CD4-positive, CD25-positive, alpha-beta regulatory T cell (primary cell): ENCODE measurements around the gene XCR1. TPM values are rescaled to one million over a fixed set of nuclear protein-coding genes. Genes with fewer than 3 reads are reported as not detected.
"Not testable (repeated sequence)": the region's sequence is repeated elsewhere in the genome, so short reads cannot be mapped to it uniquely, and the experiment has no call there.

Experiments
- ATAC-seq, 2 donors: fragments of 150-1000 bp; cut with Tn5 transposase; one replicate each; pipeline ENCODE4 v1.10.0; 2021; ENCODE audit warnings: low read depth in 2 of 2, moderate number of reproducible peaks in 2 of 2, moderate library complexity in 1 of 2
- DNase-seq, 3 donors: peaks; one replicate each; pipeline versions ENCODE4 v3.0.0 to v3.0.0-alpha.2; 2012 to 2022; ENCODE audit warnings: mixed read lengths in 1 of 3
- H3K27ac ChIP-seq: one replicate; pipeline ENCODE4 v1.7.0; 2013; ENCODE audit warnings: mild to moderate bottlenecking, low read length; ENCODE audit not compliant: insufficient read depth, poor library complexity, severe bottlenecking
- H3K27me3 ChIP-seq: one replicate; pipeline ENCODE4 v1.7.0; 2013; ENCODE audit warnings: low read length; ENCODE audit not compliant: control insufficient read depth, insufficient read depth
- H3K36me3 ChIP-seq: one replicate; pipeline ENCODE4 v1.7.0; 2013; ENCODE audit warnings: mild to moderate bottlenecking, low read length, moderate library complexity; ENCODE audit not compliant: control insufficient read depth, insufficient read depth
- H3K4me1 ChIP-seq: 2 replicates; pipeline ENCODE4 v1.7.0; 2013; ENCODE audit warnings: mild to moderate bottlenecking, low read length; ENCODE audit not compliant: insufficient read depth, control insufficient read depth, poor library complexity, severe bottlenecking
- H3K4me3 ChIP-seq: one replicate; pipeline ENCODE4 v1.7.0; 2013; ENCODE audit warnings: low read depth, mild to moderate bottlenecking, low read length, moderate library complexity
- H3K9me3 ChIP-seq, 2 experiments: 1 replicate in 1 of 2; 2 replicates in 1 of 2; pipeline ENCODE4 v1.7.0; 2013; ENCODE audit warnings: low read length in 2 of 2, mild to moderate bottlenecking in 1 of 2, moderate library complexity in 1 of 2; ENCODE audit not compliant: control insufficient read depth in 2 of 2
- H3K27ac Mint-ChIP-seq, 3 donors: one replicate each; pipeline ENCODE4 v1.8.0; 2020 to 2022; ENCODE audit warnings: mild to moderate bottlenecking in 3 of 3, mixed read lengths in 3 of 3, moderate library complexity in 2 of 3
- H3K27me3 Mint-ChIP-seq: one replicate; pipeline ENCODE4 v1.8.0; 2022; ENCODE audit warnings: mild to moderate bottlenecking, mixed read lengths
- H3K36me3 Mint-ChIP-seq: one replicate; pipeline ENCODE4 v1.8.0; 2020; ENCODE audit warnings: mixed read lengths
- H3K4me1 Mint-ChIP-seq, 4 donors: one replicate each; pipeline ENCODE4 v1.8.0; 2020 to 2022; ENCODE audit warnings: mixed read lengths in 4 of 4, mild to moderate bottlenecking in 1 of 4
- H3K4me3 Mint-ChIP-seq, 4 donors: one replicate each; pipeline ENCODE4 v1.8.0; 2020 to 2022; ENCODE audit warnings: mild to moderate bottlenecking in 4 of 4, mixed read lengths in 4 of 4, moderate library complexity in 3 of 4
- H3K9me3 Mint-ChIP-seq, 7 donors: one replicate each; pipeline ENCODE4 v1.8.0; 2020 to 2022; ENCODE audit warnings: mixed read lengths in 7 of 7, mild to moderate bottlenecking in 3 of 7, moderate library complexity in 2 of 7
- polyA plus RNA-seq, 4 donors: library from polyadenylated mRNA; unstranded; fragments of 300-500 nt; fragmentation: Illumina TruSeq; gene quantifications; one replicate each; pipeline ENCODE4 v1.2.3, GENCODE V29; 2021
- total RNA-seq: library from RNA; stranded (reverse); gene quantifications from one replicate; pipeline ENCODE4 v1.2.3, GENCODE V29; 2022

XCR1 gene
- total and polyA plus RNA-seq, 5 donors from 2014 or later = not detected

DNA sequence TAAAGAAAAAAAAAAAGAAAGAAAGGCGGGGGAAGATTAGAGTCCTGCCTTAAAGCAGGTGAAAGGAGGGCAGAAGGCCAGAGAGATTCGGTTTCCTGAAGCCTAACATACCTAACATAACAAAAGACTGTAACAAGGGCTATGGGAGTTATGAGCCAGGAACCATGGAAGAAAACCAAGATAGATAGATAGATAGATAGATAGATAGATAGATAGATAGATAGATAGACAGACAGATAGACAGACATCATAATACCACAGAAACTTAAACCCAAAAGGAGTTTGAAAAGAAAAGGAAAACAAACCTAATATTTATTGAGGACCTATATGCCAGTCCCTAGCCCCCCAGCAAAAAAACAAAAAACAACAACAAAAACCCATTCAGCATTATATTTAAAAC is 29.3 kb downstream of the XCR1 start:
- Mint-ChIP-seq H3K27ac (no peak overlapping the region), H3K9me3 (no peaks in the 10 kb centered on the region), H3K27me3 (no peaks in the 10 kb centered on the region), H3K4me3 (peak overlapping the region in 1 of 4 donors; percentile 66), H3K4me1 (peaks cover 10 to 32% (median 17%) of the 10 kb centered on the region in 4 donors), H3K36me3 (no peaks in the 10 kb centered on the region)
- no peak overlapping the region for H3K4me3 ChIP-seq
- no peaks in the 10 kb centered on the region for H3K36me3 ChIP-seq
- no peak for DNase-seq
- H3K27ac ChIP-seq = no peak overlapping the region
- H3K27me3 ChIP-seq = no peaks in the 10 kb centered on the region
- ATAC-seq = no peak
- peaks cover 29% of the 10 kb centered on the region for H3K4me1 ChIP-seq
- no peaks in the 10 kb centered on the region for H3K9me3 ChIP-seq

DNA sequence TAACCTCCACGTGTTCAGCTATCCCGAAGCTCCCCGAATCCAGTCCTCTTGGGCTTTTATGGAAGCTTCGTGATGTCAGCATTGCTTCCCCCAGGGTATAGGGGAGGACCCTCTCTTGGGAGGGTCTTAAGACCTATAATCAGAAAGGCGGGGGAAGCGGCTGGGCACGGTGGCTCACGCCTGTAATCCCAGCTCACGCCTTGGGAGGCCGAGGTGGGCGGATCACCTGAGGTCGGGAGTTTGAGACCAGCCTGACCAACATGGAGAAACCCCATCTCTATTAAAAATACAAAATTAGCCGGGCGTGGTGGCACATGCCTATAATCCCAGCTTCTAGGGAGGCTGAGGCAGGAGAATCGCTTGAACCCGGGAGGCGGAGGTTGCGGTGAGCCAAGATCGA is 29.8 kb downstream of the XCR1 start:
- H3K9me3 Mint-ChIP-seq, DNase-seq, ATAC-seq: not testable (repeated sequence)

DNA sequence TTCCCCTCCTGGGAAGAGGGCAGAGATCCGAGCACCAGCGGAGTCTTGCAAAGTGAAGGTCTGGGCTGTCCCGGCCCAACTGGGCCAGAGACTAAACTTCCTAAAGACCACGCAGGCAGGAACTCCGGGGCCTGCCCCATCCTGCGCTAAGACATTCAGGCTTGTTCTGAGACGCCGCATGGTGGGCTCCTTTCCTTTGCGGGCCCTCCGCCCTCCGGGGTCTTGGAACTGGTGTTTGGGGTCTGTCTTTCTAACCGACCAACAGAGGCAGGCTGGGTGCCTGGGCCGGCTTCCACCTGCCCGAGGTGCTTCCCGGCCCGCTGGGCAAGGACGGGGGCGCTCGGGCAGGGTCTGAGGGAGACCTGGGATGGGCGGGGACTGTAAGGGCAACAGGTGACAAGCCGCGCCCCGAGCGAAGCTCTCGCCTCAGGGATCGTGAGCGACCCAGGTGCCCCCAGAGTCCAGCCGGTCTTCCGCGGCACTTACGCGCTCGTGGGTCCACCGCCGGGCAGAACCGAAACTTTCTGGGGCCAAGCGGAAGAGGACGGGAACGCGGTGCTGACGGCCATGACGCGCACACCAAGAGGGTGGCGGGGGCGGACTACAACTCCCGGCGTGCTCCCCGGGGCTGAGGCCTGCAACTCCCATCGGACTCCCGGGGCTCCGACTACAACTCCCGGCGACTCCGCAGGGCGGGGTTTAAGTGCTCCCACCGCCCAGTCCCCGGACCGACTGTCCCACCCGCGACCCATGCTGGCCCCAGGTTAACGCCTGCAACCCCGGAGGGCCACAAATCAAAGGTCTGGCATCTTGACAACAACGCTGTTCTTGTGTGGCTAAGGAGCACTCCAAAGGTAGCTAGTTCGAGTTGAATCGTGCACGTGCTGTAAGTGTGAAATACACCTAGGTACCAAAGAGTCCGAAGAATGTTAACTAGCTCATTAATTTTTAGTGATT is 31.8 kb downstream of the XCR1 start, which contains the start of gene FYCO1:
Gene FYCO1 (minus strand): TSS at position 589 of the 957 bp plus-strand sequence. CDS start 10,914 bp downstream, outside the sequence.
- peaks cover 1% of the 10 kb centered on the region for H3K36me3 Mint-ChIP-seq
- peak within 1 kb of the TSS; percentile 87 to 97 (median 91) for H3K27ac Mint-ChIP-seq
- no peaks in the 10 kb centered on the region for H3K27me3 Mint-ChIP-seq
- Histone ChIP-seq H3K4me3 (peak within 1 kb of the TSS; percentile 81), H3K4me1 (peaks cover 49% of the 10 kb centered on the region), H3K27me3 (no peaks in the 10 kb centered on the region), H3K36me3 (no peaks in the 10 kb centered on the region), H3K9me3 (no peaks in the 10 kb centered on the region), H3K27ac (peak within 1 kb of the TSS; percentile 93)
- ATAC-seq (peak; percentile 96 to 97), DNase-seq (peak; percentile 84 to 94 (median 86))
- H3K4me1 Mint-ChIP-seq = peaks cover 12 to 53% (median 34%) of the 10 kb centered on the region in 4 donors
- H3K4me3 Mint-ChIP-seq = peak within 1 kb of the TSS; percentile 88 to 95 (median 93)
- H3K9me3 Mint-ChIP-seq = no peaks in the 10 kb centered on the region

More for the DNA sequence above, 29.8 kb downstream of the XCR1 start:
- H3K27ac Mint-ChIP-seq, H3K9me3 ChIP-seq, H3K27me3 ChIP-seq, H3K27me3 Mint-ChIP-seq, H3K36me3 Mint-ChIP-seq, H3K27ac ChIP-seq, H3K4me3 ChIP-seq, H3K36me3 ChIP-seq: not testable (repeated sequence)
- H3K4me1 Mint-ChIP-seq = peaks cover 12 to 36% (median 20%) of the 10 kb centered on the region in 4 donors
- H3K4me3 Mint-ChIP-seq = peak overlapping the region in 1 of 4 donors; percentile 88
- H3K4me1 ChIP-seq = peaks cover 34% of the 10 kb centered on the region

DNA sequence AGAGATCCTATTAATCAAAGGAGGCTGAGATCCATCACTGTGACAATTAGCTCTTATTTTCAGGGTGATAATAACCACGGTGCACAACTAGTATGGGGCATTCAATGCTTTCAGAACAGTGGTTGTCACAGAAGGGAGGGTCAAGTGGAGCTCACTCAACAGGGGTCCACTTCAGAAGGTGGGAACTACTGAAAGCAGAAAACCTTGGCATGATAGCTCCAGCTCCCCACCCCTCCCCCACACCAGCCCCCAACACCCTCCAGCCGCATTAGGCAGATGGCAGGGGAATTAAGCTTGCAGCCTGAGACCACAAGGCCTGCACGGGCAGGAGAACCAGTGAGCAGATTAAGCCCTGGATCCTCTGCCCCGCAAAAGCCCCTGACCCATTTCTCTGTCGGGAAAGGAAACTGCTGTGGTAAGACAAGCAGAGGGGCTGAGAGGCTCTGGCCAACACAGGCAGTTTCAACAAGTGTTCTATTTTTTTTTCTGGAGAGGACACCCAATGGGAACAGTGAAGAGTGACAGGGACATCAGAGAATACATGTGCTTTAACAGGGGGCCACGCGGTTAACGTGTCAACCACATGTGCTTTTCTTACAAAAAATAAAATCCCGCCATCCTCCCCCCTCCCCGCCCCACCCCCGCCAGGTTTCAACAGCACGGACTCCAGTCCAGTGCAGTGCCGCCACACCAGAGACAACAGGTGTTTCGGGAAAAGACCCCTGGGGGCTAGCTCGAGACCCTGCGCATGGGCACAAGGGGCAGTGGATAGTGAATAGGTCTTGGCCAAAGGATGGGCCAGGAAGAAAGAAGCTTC is 32.7 kb downstream of the XCR1 start:
- no peaks in the 10 kb centered on the region for H3K27me3 Mint-ChIP-seq
- no peaks in the 10 kb centered on the region for H3K9me3 ChIP-seq
- peaks cover 55% of the 10 kb centered on the region for H3K4me1 ChIP-seq
- H3K9me3 Mint-ChIP-seq = no peaks in the 10 kb centered on the region
- ATAC-seq (no peak), DNase-seq (peak in 2 of 3 donors; percentile 33 to 66)
- H3K27ac ChIP-seq = peak overlapping the region; percentile 93
- H3K4me1 Mint-ChIP-seq = peaks cover 19 to 61% (median 43%) of the 10 kb centered on the region in 4 donors
- peaks cover 9% of the 10 kb centered on the region for H3K36me3 Mint-ChIP-seq
- H3K27me3 ChIP-seq = no peaks in the 10 kb centered on the region
- H3K36me3 ChIP-seq = no peaks in the 10 kb centered on the region
- H3K27ac Mint-ChIP-seq = peak overlapping the region; percentile 87 to 97 (median 91)
- H3K4me3 ChIP-seq = peak overlapping the region; percentile 81
- H3K4me3 Mint-ChIP-seq = peak overlapping the region; percentile 88 to 95 (median 93)

DNA sequence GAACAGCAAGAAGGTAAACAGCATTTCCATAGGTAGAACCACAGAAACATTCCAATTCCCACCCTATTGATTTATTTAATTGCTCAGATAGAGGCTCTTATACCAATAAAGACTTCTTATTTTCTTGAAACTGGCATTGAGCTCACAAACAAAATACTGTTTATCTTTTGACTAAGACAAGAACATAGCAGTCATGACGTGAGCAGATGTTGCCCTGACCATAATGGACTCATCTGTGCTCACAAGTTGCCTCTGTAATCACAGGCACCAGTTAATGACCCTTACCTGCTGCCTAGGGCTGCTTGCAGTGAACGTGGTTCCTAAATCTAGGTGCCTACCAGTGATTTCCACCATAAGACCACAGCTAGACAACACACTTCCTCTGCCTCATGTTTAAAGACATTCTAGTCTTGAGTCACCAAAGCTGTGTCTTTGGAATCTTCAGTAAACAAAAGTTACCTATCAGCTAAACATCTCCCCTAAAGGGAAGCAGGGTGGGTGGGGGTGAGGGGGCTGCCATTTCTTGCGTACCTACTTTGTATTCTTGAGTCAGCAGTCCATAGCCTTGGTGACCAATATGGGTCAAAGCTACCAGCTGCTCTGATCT is 33.8 kb downstream of the XCR1 start:
- H3K27ac Mint-ChIP-seq = peak overlapping the region; percentile 65 to 97 (median 78)
- ATAC-seq = peak; percentile 15 to 18
- Histone ChIP-seq H3K36me3 (no peaks in the 10 kb centered on the region), H3K9me3 (no peaks in the 10 kb centered on the region), H3K4me1 (peaks cover 66% of the 10 kb centered on the region), H3K4me3 (peak overlapping the region; percentile 81), H3K27me3 (no peaks in the 10 kb centered on the region), H3K27ac (peak overlapping the region; percentile 93)
- H3K36me3 Mint-ChIP-seq = peaks cover 11% of the 10 kb centered on the region
- peak; percentile 9 to 69 (median 30) for DNase-seq
- H3K9me3 Mint-ChIP-seq = no peaks in the 10 kb centered on the region
- H3K27me3 Mint-ChIP-seq = no peaks in the 10 kb centered on the region
- H3K4me3 Mint-ChIP-seq = peak overlapping the region; percentile 62 to 88 (median 76)
- H3K4me1 Mint-ChIP-seq = peaks cover 23 to 71% (median 53%) of the 10 kb centered on the region in 4 donors

DNA sequence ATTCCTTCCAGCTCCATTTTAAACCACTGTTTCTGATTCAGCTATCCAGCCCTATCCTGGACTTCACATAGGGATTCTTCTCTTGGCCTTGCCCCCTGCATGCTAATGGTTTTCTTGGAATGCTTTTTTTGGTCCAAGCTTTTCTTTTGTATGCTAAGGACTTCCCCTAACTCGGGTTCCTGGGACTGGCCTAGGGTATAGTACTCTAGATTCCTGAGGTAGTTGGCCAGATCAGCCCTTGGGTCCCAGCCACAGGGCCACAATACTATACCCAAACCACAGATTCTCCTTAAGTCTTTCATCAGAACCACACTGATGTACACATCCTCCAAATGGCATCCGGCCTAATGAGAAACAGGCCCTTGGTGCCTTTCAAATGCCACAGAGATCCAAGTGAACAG is 34.5 kb downstream of the XCR1 start:
- peak in 1 of 3 donors; percentile 43 for DNase-seq

More for the DNA sequence above, 34.5 kb downstream of the XCR1 start:
- H3K27me3 Mint-ChIP-seq = no peaks in the 10 kb centered on the region
- H3K4me1 ChIP-seq = peaks cover 73% of the 10 kb centered on the region
- H3K27ac Mint-ChIP-seq = peak overlapping the region; percentile 65 to 97 (median 78)
- peaks cover 28 to 78% (median 57%) of the 10 kb centered on the region in 4 donors for H3K4me1 Mint-ChIP-seq
- no peaks in the 10 kb centered on the region for H3K9me3 Mint-ChIP-seq
- peaks cover 11% of the 10 kb centered on the region for H3K36me3 Mint-ChIP-seq
- no peaks in the 10 kb centered on the region for H3K36me3 ChIP-seq
- ATAC-seq = no peak
- peak overlapping the region; percentile 62 to 88 (median 76) for H3K4me3 Mint-ChIP-seq
- H3K27me3 ChIP-seq = no peaks in the 10 kb centered on the region
- H3K4me3 ChIP-seq = peak overlapping the region; percentile 81
- H3K27ac ChIP-seq = peak overlapping the region; percentile 56
- H3K9me3 ChIP-seq = no peaks in the 10 kb centered on the region
